Subcutaneous adipose tissue (tissue), 4 donors: Measurements from ENCODE around the gene SUGCT. TPM values are rescaled to one million over a fixed set of nuclear protein-coding genes. Genes with fewer than 3 reads are reported as not detected.

Experiments used
- CTCF ChIP-seq: fragments of 450-650 bp; IDR thresholded peaks from one replicate; pipeline ENCODE4 v1.5.1; 2016; ENCODE audit warnings: low read depth, mild to moderate bottlenecking, control low read depth, antibody characterized with exemption, moderate library complexity
- total RNA-seq, 4 donors: library from RNA; depleted of rRNA; stranded (reverse); fragments of >200 nt; gene quantifications; one replicate each; pipeline ENCODE4 v1.1.0, GENCODE V29; 2016

SUGCT gene
- total RNA-seq, 4 donors from 2014 or later = 1.1 to 3.1 (median 1.8) TPM

- no peak for TF ChIP-seq CTCF
Observed at GRCh38 chr7:40220421-40220911, 85.7 kb downstream of the SUGCT start.

- TF ChIP-seq CTCF = no peak
Observed at GRCh38 chr7:40221836-40222235, 87.0 kb downstream of the SUGCT start.

GRCh38 chr7:40223451-40224127 lies 88.8 kb downstream of the SUGCT start:
- no peak for TF ChIP-seq CTCF

- TF ChIP-seq CTCF = no peak
Observed at GRCh38 chr7:40230101-40230500, 95.3 kb downstream of the SUGCT start.

GRCh38 chr7:40231796-40232195 lies 97.0 kb downstream of the SUGCT start:
- TF ChIP-seq CTCF = no peak

GRCh38 chr7:40232242-40232893 lies 97.6 kb downstream of the SUGCT start:
- TF ChIP-seq CTCF = no peak

GRCh38 chr7:40234046-40234445 lies 99.2 kb downstream of the SUGCT start:
- no peak for TF ChIP-seq CTCF
